WTC11 (cell line): ENCODE measurements around the gene WWOX. TPM values are rescaled to one million over a fixed set of nuclear protein-coding genes. Genes with fewer than 3 reads are reported as not detected.

Source experiments
- ATAC-seq: fragments of 200-7000 bp; cut with Tn5 transposase; 2 replicates; pipeline ENCODE4 v1.10.0; 2021; ENCODE audit warnings: mild to moderate bottlenecking, moderate library complexity
- CTCF ChIA-PET: fragments of 300-600 bp; sonication (Branson Sonifier 250); formaldehyde crosslinking; loops from one replicate; lab custom pipeline; 2021; ENCODE audit warnings: antibody characterized with exemption; lab: Charles Lee
- POLR2A ChIA-PET: fragments of 350-600 bp; sonication (Branson Sonifier 250); formaldehyde crosslinking; loops from one replicate; lab custom pipeline; 2021; ENCODE audit warnings: antibody characterized with exemption; lab: Charles Lee
- DNase-seq: peaks from one replicate; pipeline ENCODE4 v3.0.0; 2021; ENCODE audit warnings: low spot score
- H3K27ac Mint-ChIP-seq: 2 replicates; pipeline ENCODE4 v1.8.0; 2021; ENCODE audit warnings: mixed read lengths
- H3K27me3 Mint-ChIP-seq: 2 replicates; pipeline ENCODE4 v1.8.0; 2021; ENCODE audit warnings: low read depth, mild to moderate bottlenecking, moderate library complexity, mixed read lengths
- H3K36me3 Mint-ChIP-seq: 2 replicates; pipeline ENCODE4 v1.8.0; 2021; ENCODE audit warnings: mixed read lengths
- H3K4me1 Mint-ChIP-seq: 2 replicates; pipeline ENCODE4 v1.8.0; 2022; ENCODE audit warnings: mixed read lengths
- H3K4me3 Mint-ChIP-seq: 2 replicates; pipeline ENCODE4 v1.8.0; 2021; ENCODE audit warnings: mild to moderate bottlenecking, moderate library complexity, mixed read lengths
- H3K9me3 Mint-ChIP-seq: 2 replicates; pipeline ENCODE4 v1.8.0; 2021; ENCODE audit warnings: mixed read lengths
- ESRRA ChIP-seq: sonication (generic); formaldehyde crosslinking; IDR thresholded peaks from 2 replicates; pipeline ENCODE4 v1.8.1; 2022; ENCODE audit warnings: mild to moderate bottlenecking, missing genetic modification reagents, borderline replicate concordance
- GTF2I ChIP-seq: fragments of 250-450 bp; sonication (Bioruptor Pico); conservative IDR thresholded peaks from 2 replicates; pipeline ENCODE4 v1.4.0; 2021; ENCODE audit warnings: mild to moderate bottlenecking
- HMGA2 ChIP-seq: fragments of 250-450 bp; sonication (Bioruptor Pico); IDR thresholded peaks from 2 replicates; pipeline ENCODE4 v1.4.0; 2021; ENCODE audit warnings: mild to moderate bottlenecking, moderate library complexity
- NR3C1 ChIP-seq: sonication (generic); formaldehyde crosslinking; conservative IDR thresholded peaks from 2 replicates; pipeline ENCODE4 v1.8.1; 2023; ENCODE audit warnings: low read depth, mild to moderate bottlenecking, missing genetic modification reagents
- SMAD4 ChIP-seq: sonication (generic); formaldehyde crosslinking; IDR thresholded peaks from 2 replicates; pipeline ENCODE4 v1.8.0; 2022; ENCODE audit warnings: mild to moderate bottlenecking, missing genetic modification reagents
- TEAD4 ChIP-seq: sonication (generic); formaldehyde crosslinking; IDR thresholded peaks from 2 replicates; pipeline ENCODE4 v1.8.0; 2022; ENCODE audit warnings: mild to moderate bottlenecking, missing genetic modification reagents
- ZNF263 ChIP-seq: sonication (generic); formaldehyde crosslinking; IDR thresholded peaks from 2 replicates; pipeline ENCODE4 v1.8.1; 2022; ENCODE audit warnings: low read depth, mild to moderate bottlenecking, moderate library complexity, missing genetic modification reagents
- ZNF396 ChIP-seq: fragments of 250-450 bp; sonication (Bioruptor Pico); IDR thresholded peaks from 2 replicates; pipeline ENCODE4 v1.8.0; 2021; ENCODE audit warnings: mild to moderate bottlenecking, moderate library complexity, borderline replicate concordance
- ZNF425 ChIP-seq: fragments of 250-450 bp; sonication (Bioruptor Pico); conservative IDR thresholded peaks from 2 replicates; pipeline ENCODE4 v1.9.0; 2021; ENCODE audit warnings: mild to moderate bottlenecking
- ZNF532 ChIP-seq: fragments of 250-450 bp; sonication (Bioruptor Pico); IDR thresholded peaks from 2 replicates; pipeline ENCODE4 v1.9.0; 2021; ENCODE audit warnings: mild to moderate bottlenecking, borderline replicate concordance
- total RNA-seq: library from RNA; stranded (reverse); gene quantifications from 3 replicates; pipeline ENCODE4 v1.2.3, GENCODE V29; 2021
- TF ChIP-seq, protein P1 (sequence below): sonication (generic); formaldehyde crosslinking; IDR thresholded peaks from 2 replicates; pipeline ENCODE4 v1.8.0; 2022; ENCODE audit warnings: mild to moderate bottlenecking, missing genetic modification reagents
- TF ChIP-seq, protein P2 (sequence below): sonication (generic); formaldehyde crosslinking; IDR thresholded peaks from 2 replicates; pipeline ENCODE4 v1.8.0; 2023; ENCODE audit warnings: mild to moderate bottlenecking, missing genetic modification reagents
- TF ChIP-seq, protein P3 (sequence below): sonication (generic); formaldehyde crosslinking; IDR thresholded peaks from 2 replicates; pipeline ENCODE4 v1.8.0; 2022; ENCODE audit warnings: missing genetic modification reagents
- TF ChIP-seq, protein P4 (sequence below): sonication (generic); formaldehyde crosslinking; IDR thresholded peaks from 2 replicates; pipeline ENCODE4 v1.8.1; 2022; ENCODE audit warnings: mild to moderate bottlenecking, moderate library complexity, missing genetic modification reagents

Gene WWOX
- total RNA-seq, 1 experiment from 2014 or later: 15.7 TPM

GRCh38 chr16:78982096-78982744 lies 882.8 kb downstream of the WWOX start:
- ChIA-PET POLR2A (no interaction called here), CTCF (no interaction called here)
- no peak overlapping the region for H3K27ac Mint-ChIP-seq
- H3K9me3 Mint-ChIP-seq: no peaks in the 10 kb centered on the region
- TF ChIP-seq ZNF425 (no peak), TEAD4 (CRISPR knock-in tag) (no peak), ZNF396 (CRISPR knock-in tag) (no peak), ESRRA (CRISPR knock-in tag) (no peak), NR3C1 (CRISPR knock-in tag) (no peak), ZNF263 (CRISPR knock-in tag) (no peak), HMGA2 (CRISPR knock-in tag) (no peak)
- TF ChIP-seq, protein P1, sequence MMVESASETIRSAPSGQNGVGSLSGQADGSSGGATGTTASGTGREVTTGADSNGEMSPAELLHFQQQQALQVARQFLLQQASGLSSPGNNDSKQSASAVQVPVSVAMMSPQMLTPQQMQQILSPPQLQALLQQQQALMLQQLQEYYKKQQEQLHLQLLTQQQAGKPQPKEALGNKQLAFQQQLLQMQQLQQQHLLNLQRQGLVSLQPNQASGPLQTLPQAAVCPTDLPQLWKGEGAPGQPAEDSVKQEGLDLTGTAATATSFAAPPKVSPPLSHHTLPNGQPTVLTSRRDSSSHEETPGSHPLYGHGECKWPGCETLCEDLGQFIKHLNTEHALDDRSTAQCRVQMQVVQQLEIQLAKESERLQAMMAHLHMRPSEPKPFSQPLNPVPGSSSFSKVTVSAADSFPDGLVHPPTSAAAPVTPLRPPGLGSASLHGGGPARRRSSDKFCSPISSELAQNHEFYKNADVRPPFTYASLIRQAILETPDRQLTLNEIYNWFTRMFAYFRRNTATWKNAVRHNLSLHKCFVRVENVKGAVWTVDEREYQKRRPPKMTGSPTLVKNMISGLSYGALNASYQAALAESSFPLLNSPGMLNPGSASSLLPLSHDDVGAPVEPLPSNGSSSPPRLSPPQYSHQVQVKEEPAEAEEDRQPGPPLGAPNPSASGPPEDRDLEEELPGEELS (CRISPR knock-in tag): no peak
- TF ChIP-seq, protein P2, sequence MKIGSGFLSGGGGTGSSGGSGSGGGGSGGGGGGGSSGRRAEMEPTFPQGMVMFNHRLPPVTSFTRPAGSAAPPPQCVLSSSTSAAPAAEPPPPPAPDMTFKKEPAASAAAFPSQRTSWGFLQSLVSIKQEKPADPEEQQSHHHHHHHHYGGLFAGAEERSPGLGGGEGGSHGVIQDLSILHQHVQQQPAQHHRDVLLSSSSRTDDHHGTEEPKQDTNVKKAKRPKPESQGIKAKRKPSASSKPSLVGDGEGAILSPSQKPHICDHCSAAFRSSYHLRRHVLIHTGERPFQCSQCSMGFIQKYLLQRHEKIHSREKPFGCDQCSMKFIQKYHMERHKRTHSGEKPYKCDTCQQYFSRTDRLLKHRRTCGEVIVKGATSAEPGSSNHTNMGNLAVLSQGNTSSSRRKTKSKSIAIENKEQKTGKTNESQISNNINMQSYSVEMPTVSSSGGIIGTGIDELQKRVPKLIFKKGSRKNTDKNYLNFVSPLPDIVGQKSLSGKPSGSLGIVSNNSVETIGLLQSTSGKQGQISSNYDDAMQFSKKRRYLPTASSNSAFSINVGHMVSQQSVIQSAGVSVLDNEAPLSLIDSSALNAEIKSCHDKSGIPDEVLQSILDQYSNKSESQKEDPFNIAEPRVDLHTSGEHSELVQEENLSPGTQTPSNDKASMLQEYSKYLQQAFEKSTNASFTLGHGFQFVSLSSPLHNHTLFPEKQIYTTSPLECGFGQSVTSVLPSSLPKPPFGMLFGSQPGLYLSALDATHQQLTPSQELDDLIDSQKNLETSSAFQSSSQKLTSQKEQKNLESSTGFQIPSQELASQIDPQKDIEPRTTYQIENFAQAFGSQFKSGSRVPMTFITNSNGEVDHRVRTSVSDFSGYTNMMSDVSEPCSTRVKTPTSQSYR (CRISPR knock-in tag): no peak
- H3K4me1 Mint-ChIP-seq: peaks cover 14% of the 10 kb centered on the region
- no peak for DNase-seq
- no peaks in the 10 kb centered on the region; the same call in none of the 2 replicates for H3K36me3 Mint-ChIP-seq
- H3K27me3 Mint-ChIP-seq: no peaks in the 10 kb centered on the region
- H3K4me3 Mint-ChIP-seq: no peak overlapping the region
- ATAC-seq: no peak

- ChIA-PET POLR2A (no interaction called here), CTCF (interaction anchor here (0.6 kb wide), 1 partner anchor 42 kb away, joined by 3 read pairs; no protein-coding TSS in a partner anchor)
- H3K9me3 Mint-ChIP-seq: no peaks in the 10 kb centered on the region
- H3K4me1 Mint-ChIP-seq: peaks cover 31% of the 10 kb centered on the region
- ATAC-seq (no peak), DNase-seq (no peak)
- no peak for TF ChIP-seq SMAD4
- no peaks in the 10 kb centered on the region; the same call in none of the 2 replicates for H3K36me3 Mint-ChIP-seq
- no peaks in the 10 kb centered on the region for H3K27me3 Mint-ChIP-seq
- no peak overlapping the region for H3K27ac Mint-ChIP-seq
- no peak overlapping the region for H3K4me3 Mint-ChIP-seq
Observed at GRCh38 chr16:78984324-78984723, 884.9 kb downstream of the WWOX start.

DNA sequence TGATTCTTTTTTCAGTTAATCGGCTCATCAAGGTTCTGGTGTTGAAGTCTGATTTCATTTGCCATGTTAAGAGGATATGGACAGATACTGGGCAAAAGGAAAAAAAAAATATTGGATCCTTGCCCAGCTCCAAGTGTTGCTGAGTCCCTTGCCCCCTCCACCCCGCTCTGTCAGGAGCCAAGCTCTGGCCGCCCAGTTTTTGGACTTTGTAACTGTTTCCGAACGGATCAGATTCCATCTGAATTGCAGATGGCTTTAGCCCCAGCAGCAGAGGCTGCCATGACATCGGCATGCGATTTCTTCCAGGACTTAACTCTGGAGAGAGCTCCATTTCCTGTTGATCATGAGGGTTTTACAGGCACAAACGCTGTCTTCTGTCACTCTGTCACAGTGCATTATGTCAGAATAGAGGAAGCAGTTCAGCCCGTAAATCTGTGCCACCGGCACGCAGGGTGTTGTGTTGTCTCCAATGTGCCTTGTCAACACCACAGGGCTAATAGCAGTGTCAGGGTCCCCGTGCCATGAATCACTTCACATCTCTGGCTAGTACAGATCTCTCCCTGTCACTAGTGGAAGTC lies 885.5 kb downstream of the WWOX start:
- Mint-ChIP-seq H3K4me3 (no peak overlapping the region), H3K4me1 (peaks cover 34% of the 10 kb centered on the region), H3K36me3 (no peaks in the 10 kb centered on the region; the same call in none of the 2 replicates), H3K27me3 (no peaks in the 10 kb centered on the region), H3K9me3 (no peaks in the 10 kb centered on the region), H3K27ac (no peak overlapping the region)
- CTCF ChIA-PET: interaction anchor here (0.6 kb wide), 1 partner anchor 41 kb away, joined by 3 read pairs; no protein-coding TSS in a partner anchor
- POLR2A ChIA-PET: no interaction called here
- DNase-seq (no peak), ATAC-seq (no peak)
- TF ChIP-seq, protein P3, sequence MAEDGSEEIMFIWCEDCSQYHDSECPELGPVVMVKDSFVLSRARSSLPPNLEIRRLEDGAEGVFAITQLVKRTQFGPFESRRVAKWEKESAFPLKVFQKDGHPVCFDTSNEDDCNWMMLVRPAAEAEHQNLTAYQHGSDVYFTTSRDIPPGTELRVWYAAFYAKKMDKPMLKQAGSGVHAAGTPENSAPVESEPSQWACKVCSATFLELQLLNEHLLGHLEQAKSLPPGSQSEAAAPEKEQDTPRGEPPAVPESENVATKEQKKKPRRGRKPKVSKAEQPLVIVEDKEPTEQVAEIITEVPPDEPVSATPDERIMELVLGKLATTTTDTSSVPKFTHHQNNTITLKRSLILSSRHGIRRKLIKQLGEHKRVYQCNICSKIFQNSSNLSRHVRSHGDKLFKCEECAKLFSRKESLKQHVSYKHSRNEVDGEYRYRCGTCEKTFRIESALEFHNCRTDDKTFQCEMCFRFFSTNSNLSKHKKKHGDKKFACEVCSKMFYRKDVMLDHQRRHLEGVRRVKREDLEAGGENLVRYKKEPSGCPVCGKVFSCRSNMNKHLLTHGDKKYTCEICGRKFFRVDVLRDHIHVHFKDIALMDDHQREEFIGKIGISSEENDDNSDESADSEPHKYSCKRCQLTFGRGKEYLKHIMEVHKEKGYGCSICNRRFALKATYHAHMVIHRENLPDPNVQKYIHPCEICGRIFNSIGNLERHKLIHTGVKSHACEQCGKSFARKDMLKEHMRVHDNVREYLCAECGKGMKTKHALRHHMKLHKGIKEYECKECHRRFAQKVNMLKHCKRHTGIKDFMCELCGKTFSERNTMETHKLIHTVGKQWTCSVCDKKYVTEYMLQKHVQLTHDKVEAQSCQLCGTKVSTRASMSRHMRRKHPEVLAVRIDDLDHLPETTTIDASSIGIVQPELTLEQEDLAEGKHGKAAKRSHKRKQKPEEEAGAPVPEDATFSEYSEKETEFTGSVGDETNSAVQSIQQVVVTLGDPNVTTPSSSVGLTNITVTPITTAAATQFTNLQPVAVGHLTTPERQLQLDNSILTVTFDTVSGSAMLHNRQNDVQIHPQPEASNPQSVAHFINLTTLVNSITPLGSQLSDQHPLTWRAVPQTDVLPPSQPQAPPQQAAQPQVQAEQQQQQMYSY (CRISPR knock-in tag): no peak
- TF ChIP-seq ZNF532 (CRISPR knock-in tag) (no peak), GTF2I (no peak), HMGA2 (CRISPR knock-in tag) (no peak)
- TF ChIP-seq, protein P4, sequence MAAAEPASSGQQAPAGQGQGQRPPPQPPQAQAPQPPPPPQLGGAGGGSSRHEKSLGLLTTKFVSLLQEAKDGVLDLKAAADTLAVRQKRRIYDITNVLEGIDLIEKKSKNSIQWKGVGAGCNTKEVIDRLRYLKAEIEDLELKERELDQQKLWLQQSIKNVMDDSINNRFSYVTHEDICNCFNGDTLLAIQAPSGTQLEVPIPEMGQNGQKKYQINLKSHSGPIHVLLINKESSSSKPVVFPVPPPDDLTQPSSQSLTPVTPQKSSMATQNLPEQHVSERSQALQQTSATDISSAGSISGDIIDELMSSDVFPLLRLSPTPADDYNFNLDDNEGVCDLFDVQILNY (CRISPR knock-in tag): no peak
